ENCODE results near the gene SMYD3.
"Not testable (repeated sequence)": the region's sequence is repeated elsewhere in the genome, so short reads cannot be mapped to it uniquely, and the experiment has no call there.

The SMYD3 gene

GRCh38 chr1:245952383-245953026, 554.6 kb downstream of the SMYD3 start:
- Histone ChIP-seq H3K4me1 (ENCODE audit: control insufficient read depth in 2 of 2, insufficient read depth in 2 of 2, low read length in 2 of 2) (peaks cover 5% of the 10 kb centered on the region in 2 donors), H3K27me3 (ENCODE audit: control insufficient read depth in 2 of 2, insufficient read depth in 2 of 2, low read length in 2 of 2) (no peaks in the 10 kb centered on the region), H3K36me3 (ENCODE audit: control insufficient read depth in 2 of 2, insufficient read depth in 2 of 2, low read length in 2 of 2) (no peaks in the 10 kb centered on the region), H3K27ac (ENCODE audit: low read depth in 2 of 2, low read length in 2 of 2) (no peak overlapping the region), H3K9ac (ENCODE audit: low read depth in 1 of 2, low read length in 2 of 2) (no peak overlapping the region), H3K4me3 (ENCODE audit: low read length in 2 of 2) (no peak overlapping the region), H3K9me3 (ENCODE audit: control insufficient read depth in 2 of 2, low read length in 2 of 2) (no peaks in the 10 kb centered on the region)

DNA sequence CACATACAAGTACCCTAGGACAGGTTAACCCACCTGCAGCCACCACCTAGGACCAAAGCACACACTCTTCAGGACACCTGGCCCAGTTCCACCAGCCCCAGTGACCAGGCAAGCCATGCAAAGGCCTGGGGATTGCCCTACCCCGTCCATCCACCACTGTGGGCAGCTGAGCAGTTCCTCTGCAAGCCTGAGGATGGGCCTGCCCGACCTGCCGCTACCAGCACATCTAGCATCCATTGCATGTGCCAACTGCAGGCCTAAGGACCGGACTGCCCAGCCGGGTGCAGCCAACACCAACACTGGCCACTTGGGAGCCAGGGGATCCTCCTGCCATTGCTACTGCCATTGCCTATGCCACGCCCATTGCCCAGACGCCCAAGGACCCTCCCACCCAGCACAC, 558.3 kb downstream of the SMYD3 start:
- no peak overlapping the region for H3K9ac ChIP-seq (ENCODE audit: low read depth in 1 of 2, low read length in 2 of 2)
- no peaks in the 10 kb centered on the region for H3K9me3 ChIP-seq (ENCODE audit: control insufficient read depth in 2 of 2, low read length in 2 of 2)
- no peak overlapping the region for H3K27ac ChIP-seq (ENCODE audit: low read depth in 2 of 2, low read length in 2 of 2)
- H3K4me1 ChIP-seq (ENCODE audit: control insufficient read depth in 2 of 2, insufficient read depth in 2 of 2, low read length in 2 of 2) = no peaks in the 10 kb centered on the region
- H3K27me3 ChIP-seq (ENCODE audit: control insufficient read depth in 2 of 2, insufficient read depth in 2 of 2, low read length in 2 of 2) = no peaks in the 10 kb centered on the region
- H3K4me3 ChIP-seq (ENCODE audit: low read length in 2 of 2) = no peak overlapping the region
- no peaks in the 10 kb centered on the region for H3K36me3 ChIP-seq (ENCODE audit: control insufficient read depth in 2 of 2, insufficient read depth in 2 of 2, low read length in 2 of 2)

- no peaks in the 10 kb centered on the region for H3K9me3 ChIP-seq (ENCODE audit: control insufficient read depth in 2 of 2, low read length in 2 of 2)
- H3K27ac ChIP-seq (ENCODE audit: low read depth in 2 of 2, low read length in 2 of 2) = no peak overlapping the region
- no peaks in the 10 kb centered on the region for H3K36me3 ChIP-seq (ENCODE audit: control insufficient read depth in 2 of 2, insufficient read depth in 2 of 2, low read length in 2 of 2)
- H3K9ac ChIP-seq (ENCODE audit: low read depth in 1 of 2, low read length in 2 of 2) = no peak overlapping the region
- H3K27me3 ChIP-seq (ENCODE audit: control insufficient read depth in 2 of 2, insufficient read depth in 2 of 2, low read length in 2 of 2) = no peaks in the 10 kb centered on the region
- no peak overlapping the region for H3K4me3 ChIP-seq (ENCODE audit: low read length in 2 of 2)
- H3K4me1 ChIP-seq (ENCODE audit: control insufficient read depth in 2 of 2, insufficient read depth in 2 of 2, low read length in 2 of 2) = no peaks in the 10 kb centered on the region
These were observed 560.2 kb downstream of the SMYD3 start for GRCh38 chr1:245946905-245947304.

GRCh38 chr1:245945136-245945535, 561.9 kb downstream of the SMYD3 start:
- not testable (repeated sequence) for H3K9ac ChIP-seq (ENCODE audit: low read depth in 1 of 2, low read length in 2 of 2); H3K4me1 ChIP-seq (ENCODE audit: control insufficient read depth in 2 of 2, insufficient read depth in 2 of 2, low read length in 2 of 2); H3K9me3 ChIP-seq (ENCODE audit: control insufficient read depth in 2 of 2, low read length in 2 of 2); H3K27me3 ChIP-seq (ENCODE audit: control insufficient read depth in 2 of 2, insufficient read depth in 2 of 2, low read length in 2 of 2); H3K36me3 ChIP-seq (ENCODE audit: control insufficient read depth in 2 of 2, insufficient read depth in 2 of 2, low read length in 2 of 2); H3K27ac ChIP-seq (ENCODE audit: low read depth in 2 of 2, low read length in 2 of 2); H3K4me3 ChIP-seq (ENCODE audit: low read length in 2 of 2)

DNA sequence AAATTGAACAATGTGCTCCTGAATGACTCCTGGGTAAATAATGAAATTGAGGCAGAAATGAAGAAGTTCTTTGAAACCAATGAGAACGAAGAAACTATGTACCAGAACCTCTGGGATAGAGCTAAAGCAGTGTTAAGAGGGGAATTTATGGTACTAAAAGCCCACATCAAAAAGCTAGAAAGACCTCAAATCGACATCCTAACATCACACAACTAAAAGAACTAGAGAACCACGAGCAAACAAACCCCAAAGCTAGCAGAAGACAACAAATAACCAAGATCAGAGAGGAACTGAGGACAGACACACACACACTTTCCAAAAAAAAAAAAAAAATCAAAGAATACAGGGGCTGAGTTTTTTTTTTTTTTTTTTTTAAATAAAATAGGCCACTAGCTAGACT, 564.2 kb downstream of the SMYD3 start:
- Histone ChIP-seq H3K27ac (ENCODE audit: low read depth in 2 of 2, low read length in 2 of 2) (no peak overlapping the region), H3K36me3 (ENCODE audit: control insufficient read depth in 2 of 2, insufficient read depth in 2 of 2, low read length in 2 of 2) (no peaks in the 10 kb centered on the region), H3K27me3 (ENCODE audit: control insufficient read depth in 2 of 2, insufficient read depth in 2 of 2, low read length in 2 of 2) (no peaks in the 10 kb centered on the region), H3K4me1 (ENCODE audit: control insufficient read depth in 2 of 2, insufficient read depth in 2 of 2, low read length in 2 of 2) (no peaks in the 10 kb centered on the region), H3K4me3 (ENCODE audit: low read length in 2 of 2) (no peak overlapping the region), H3K9ac (ENCODE audit: low read depth in 1 of 2, low read length in 2 of 2) (no peak overlapping the region), H3K9me3 (ENCODE audit: control insufficient read depth in 2 of 2, low read length in 2 of 2) (no peaks in the 10 kb centered on the region)

GRCh38 chr1:245941771-245942170, 565.3 kb downstream of the SMYD3 start:
- not testable (repeated sequence) for H3K9ac ChIP-seq (ENCODE audit: low read depth in 1 of 2, low read length in 2 of 2); H3K9me3 ChIP-seq (ENCODE audit: control insufficient read depth in 2 of 2, low read length in 2 of 2); H3K4me3 ChIP-seq (ENCODE audit: low read length in 2 of 2); H3K4me1 ChIP-seq (ENCODE audit: control insufficient read depth in 2 of 2, insufficient read depth in 2 of 2, low read length in 2 of 2); H3K27me3 ChIP-seq (ENCODE audit: control insufficient read depth in 2 of 2, insufficient read depth in 2 of 2, low read length in 2 of 2); H3K36me3 ChIP-seq (ENCODE audit: control insufficient read depth in 2 of 2, insufficient read depth in 2 of 2, low read length in 2 of 2); H3K27ac ChIP-seq (ENCODE audit: low read depth in 2 of 2, low read length in 2 of 2)

DNA sequence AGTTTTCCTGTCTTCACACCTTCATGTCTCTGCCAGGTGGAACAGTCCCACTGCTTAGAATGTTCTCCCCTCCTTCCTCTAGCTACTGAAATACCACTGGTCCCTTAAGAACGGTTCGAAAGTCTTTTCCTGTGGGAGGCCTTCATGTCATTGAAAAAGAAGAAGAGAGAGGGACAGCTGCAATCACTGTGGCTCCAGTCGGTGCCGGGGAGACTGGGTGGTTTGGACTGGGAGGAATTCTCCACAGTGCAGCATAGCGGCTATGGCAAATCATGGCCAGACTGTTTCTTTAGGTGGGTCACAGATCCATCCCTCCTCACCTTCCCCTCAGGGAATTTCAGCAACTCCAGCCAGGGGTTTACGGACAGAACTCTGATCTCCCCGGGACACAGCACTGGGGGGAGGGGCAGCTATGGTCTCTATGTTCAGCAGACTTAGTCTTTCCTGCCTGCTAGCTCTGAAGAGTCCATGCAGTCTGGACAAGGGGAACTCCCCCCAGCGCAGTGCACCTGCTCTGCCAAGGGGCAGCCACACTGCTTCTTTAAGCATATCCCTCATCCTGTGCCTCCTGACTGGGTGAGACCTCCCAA, 567.2 kb downstream of the SMYD3 start:
- Histone ChIP-seq H3K4me3 (ENCODE audit: low read length in 2 of 2) (no peak overlapping the region), H3K9ac (ENCODE audit: low read depth in 1 of 2, low read length in 2 of 2) (no peak overlapping the region), H3K36me3 (ENCODE audit: control insufficient read depth in 2 of 2, insufficient read depth in 2 of 2, low read length in 2 of 2) (no peaks in the 10 kb centered on the region), H3K4me1 (ENCODE audit: control insufficient read depth in 2 of 2, insufficient read depth in 2 of 2, low read length in 2 of 2) (no peaks in the 10 kb centered on the region), H3K27me3 (ENCODE audit: control insufficient read depth in 2 of 2, insufficient read depth in 2 of 2, low read length in 2 of 2) (no peaks in the 10 kb centered on the region), H3K27ac (ENCODE audit: low read depth in 2 of 2, low read length in 2 of 2) (no peak overlapping the region), H3K9me3 (ENCODE audit: control insufficient read depth in 2 of 2, low read length in 2 of 2) (no peaks in the 10 kb centered on the region)

GRCh38 chr1:245938046-245938435, 569.0 kb downstream of the SMYD3 start:
- no peak overlapping the region for H3K27ac ChIP-seq (ENCODE audit: low read depth in 2 of 2, low read length in 2 of 2)
- H3K4me1 ChIP-seq (ENCODE audit: control insufficient read depth in 2 of 2, insufficient read depth in 2 of 2, low read length in 2 of 2) = no peaks in the 10 kb centered on the region
- H3K9me3 ChIP-seq (ENCODE audit: control insufficient read depth in 2 of 2, low read length in 2 of 2) = no peaks in the 10 kb centered on the region
- no peaks in the 10 kb centered on the region for H3K27me3 ChIP-seq (ENCODE audit: control insufficient read depth in 2 of 2, insufficient read depth in 2 of 2, low read length in 2 of 2)
- no peak overlapping the region for H3K9ac ChIP-seq (ENCODE audit: low read depth in 1 of 2, low read length in 2 of 2)
- no peak overlapping the region for H3K4me3 ChIP-seq (ENCODE audit: low read length in 2 of 2)
- H3K36me3 ChIP-seq (ENCODE audit: control insufficient read depth in 2 of 2, insufficient read depth in 2 of 2, low read length in 2 of 2) = no peaks in the 10 kb centered on the region

DNA sequence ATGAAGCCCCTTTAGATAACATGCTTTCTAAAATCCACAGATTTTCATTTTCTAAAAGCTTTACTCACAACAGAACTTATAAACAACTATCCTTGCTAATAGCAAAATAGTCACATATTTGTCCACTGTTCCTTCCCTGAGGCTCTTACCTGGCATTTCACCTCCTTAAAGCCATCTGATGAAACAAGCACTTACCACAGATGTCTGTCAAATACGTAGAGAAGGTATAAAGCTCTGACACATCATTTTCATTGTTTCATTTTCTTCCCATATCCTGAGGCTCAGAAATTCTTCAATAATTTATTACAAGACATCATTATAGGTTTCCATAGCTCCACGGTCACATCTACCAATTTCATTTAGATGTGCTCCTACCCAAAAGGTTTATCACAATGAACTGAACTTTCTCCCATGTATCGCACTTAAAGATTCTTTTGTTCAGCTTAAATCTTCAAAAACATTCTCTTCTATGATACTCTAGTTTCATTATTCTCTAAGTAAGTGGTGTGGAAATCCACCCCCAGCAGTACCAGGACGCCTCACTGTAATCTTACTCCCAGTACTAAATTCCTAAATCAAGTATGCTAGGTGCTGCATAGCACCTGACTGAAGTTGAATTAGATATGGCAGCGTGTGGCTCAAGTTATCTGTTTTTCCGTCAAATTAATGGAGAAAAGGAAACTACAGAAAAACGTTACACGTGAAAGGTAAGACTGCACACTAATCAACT, 569.6 kb downstream of the SMYD3 start:
- Histone ChIP-seq H3K4me3 (ENCODE audit: low read length in 2 of 2) (no peak overlapping the region), H3K4me1 (ENCODE audit: control insufficient read depth in 2 of 2, insufficient read depth in 2 of 2, low read length in 2 of 2) (no peaks in the 10 kb centered on the region), H3K27ac (ENCODE audit: low read depth in 2 of 2, low read length in 2 of 2) (no peak overlapping the region), H3K9ac (ENCODE audit: low read depth in 1 of 2, low read length in 2 of 2) (no peak overlapping the region), H3K27me3 (ENCODE audit: control insufficient read depth in 2 of 2, insufficient read depth in 2 of 2, low read length in 2 of 2) (no peaks in the 10 kb centered on the region), H3K36me3 (ENCODE audit: control insufficient read depth in 2 of 2, insufficient read depth in 2 of 2, low read length in 2 of 2) (no peaks in the 10 kb centered on the region), H3K9me3 (ENCODE audit: control insufficient read depth in 2 of 2, low read length in 2 of 2) (no peaks in the 10 kb centered on the region)

DNA sequence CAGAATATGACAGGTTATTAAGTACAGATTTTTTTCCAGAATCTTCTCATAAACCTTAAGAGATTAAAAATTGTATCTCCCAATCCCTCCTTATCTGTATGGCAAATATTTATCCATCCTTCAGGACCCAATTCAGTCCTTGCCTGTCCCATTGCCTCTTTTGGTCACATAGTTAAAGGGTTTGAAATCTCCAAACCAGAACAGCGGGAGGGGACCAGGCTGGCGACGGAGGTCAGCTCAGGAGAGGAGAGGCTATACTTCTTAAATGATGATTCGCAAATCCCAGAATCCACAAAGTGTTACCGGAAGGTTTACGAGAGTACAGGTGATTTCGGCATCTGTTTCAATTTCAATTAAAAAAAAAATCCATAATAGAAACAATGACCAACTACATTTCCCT, 572.7 kb downstream of the SMYD3 start:
- Histone ChIP-seq H3K4me1 (ENCODE audit: control insufficient read depth in 2 of 2, insufficient read depth in 2 of 2, low read length in 2 of 2) (no peaks in the 10 kb centered on the region), H3K4me3 (ENCODE audit: low read length in 2 of 2) (no peak overlapping the region), H3K27me3 (ENCODE audit: control insufficient read depth in 2 of 2, insufficient read depth in 2 of 2, low read length in 2 of 2) (no peaks in the 10 kb centered on the region), H3K9me3 (ENCODE audit: control insufficient read depth in 2 of 2, low read length in 2 of 2) (no peaks in the 10 kb centered on the region), H3K36me3 (ENCODE audit: control insufficient read depth in 2 of 2, insufficient read depth in 2 of 2, low read length in 2 of 2) (no peaks in the 10 kb centered on the region), H3K27ac (ENCODE audit: low read depth in 2 of 2, low read length in 2 of 2) (no peak overlapping the region), H3K9ac (ENCODE audit: low read depth in 1 of 2, low read length in 2 of 2) (no peak overlapping the region)

Data from mucosa of rectum (tissue), 2 donors.